Right renal cortex interstitium (tissue), 3 donors: ENCODE measurements around the gene TEX44. TPM values are rescaled to one million over a fixed set of nuclear protein-coding genes. Genes with fewer than 3 reads are reported as not detected.
"Not testable (repeated sequence)": the region's sequence is repeated elsewhere in the genome, so short reads cannot be mapped to it uniquely, and the experiment has no call there.

Experiments
- DNase-seq, 3 donors: peaks; one replicate each; pipeline ENCODE4 v3.0.0-alpha.2; 2013; ENCODE audit warnings: low read depth in 3 of 3, low spot score in 2 of 3
- polyA plus RNA-seq, 3 donors: library from polyadenylated mRNA; unstranded; fragments of 120-200 nt; gene quantifications; one replicate each; pipeline ENCODE4 v1.2.1, GENCODE V29; 2013; ENCODE audit not compliant: insufficient read length in 3 of 3

Gene TEX44
- polyA plus RNA-seq, 3 donors = not detected

DNA sequence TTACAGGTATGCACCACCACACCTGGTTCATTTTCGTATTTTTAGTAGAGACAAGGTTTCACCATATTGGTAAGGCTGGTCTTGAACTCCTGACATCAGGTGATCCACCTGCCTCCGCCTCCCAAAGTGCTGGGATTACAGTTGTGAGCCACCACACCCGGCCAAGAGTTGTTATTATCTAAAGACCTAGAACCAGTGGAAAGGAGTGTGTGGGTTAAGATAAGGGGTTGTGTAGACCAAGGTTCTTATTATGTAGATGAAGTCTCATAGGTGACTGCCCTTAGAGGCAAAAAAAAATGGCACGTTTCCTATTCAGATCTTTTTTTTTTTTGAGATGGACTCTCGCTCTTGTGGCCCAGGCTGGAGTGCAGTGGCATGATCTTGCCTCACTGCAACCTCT lies 21.7 kb upstream of the TEX44 start:
- not testable (repeated sequence) for DNase-seq

DNA sequence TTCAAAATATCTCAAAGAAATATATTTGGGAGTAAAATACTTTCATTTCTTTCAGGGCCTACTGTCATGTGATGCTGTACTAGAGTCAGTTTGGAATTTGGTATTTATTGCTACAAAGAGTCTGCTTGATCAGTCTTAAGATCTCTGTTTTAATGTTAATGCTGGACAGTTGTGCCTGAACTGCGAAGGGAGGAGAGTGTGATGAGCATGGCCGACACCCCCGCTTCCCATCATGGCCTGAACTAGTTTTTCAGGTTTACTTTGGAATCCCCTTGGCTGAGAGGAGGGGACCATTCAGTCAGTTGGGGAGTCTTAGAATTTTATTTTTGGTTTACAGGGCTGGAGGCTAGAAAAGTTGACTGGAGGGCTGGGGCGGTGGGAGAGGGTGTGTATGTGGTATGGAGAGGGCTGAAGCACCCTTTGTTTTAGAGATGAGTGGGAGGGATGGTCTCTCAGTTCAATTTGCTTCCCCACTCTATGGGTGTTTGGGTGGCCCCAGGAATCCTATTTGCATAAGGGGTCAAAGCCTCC lies 20.9 kb upstream of the TEX44 start:
- no peak for DNase-seq

- no peak for DNase-seq
Observed at GRCh38 chr2:231573096-231573495, 19.6 kb upstream of the TEX44 start.

DNA sequence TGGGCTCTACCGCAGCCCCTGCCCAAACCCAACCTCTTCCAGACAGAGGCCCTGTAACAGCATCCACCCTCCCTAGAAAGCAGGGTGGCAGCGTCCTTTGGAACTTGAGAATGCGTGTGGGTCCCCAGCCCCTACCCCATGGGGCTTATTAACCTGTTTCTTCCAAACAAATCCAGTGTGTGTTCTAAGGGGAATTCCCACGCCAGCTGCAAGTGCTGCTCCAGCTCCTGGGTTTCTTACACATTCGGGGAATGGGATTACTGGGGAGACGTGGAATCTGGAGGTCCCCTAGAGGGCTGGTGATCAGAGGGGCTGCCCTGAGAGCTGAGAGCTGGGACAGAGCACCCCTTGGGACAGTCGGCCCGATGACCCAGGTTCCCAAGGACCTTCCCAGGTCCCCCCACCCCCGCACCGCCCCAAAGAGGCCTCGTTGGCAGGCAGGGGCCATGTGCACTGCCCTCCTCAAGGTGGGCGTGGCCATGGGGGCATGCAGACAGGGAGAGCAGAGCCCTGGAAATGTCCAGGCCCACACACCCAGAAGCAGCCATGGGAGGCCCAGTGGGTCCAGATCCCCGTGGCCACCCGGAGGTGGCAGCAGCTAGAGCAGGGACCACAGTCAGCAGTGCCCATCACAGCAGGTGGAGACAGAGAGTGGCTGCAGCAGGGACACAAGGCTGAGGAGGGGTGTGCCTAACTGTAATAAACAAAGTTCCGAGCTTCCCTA lies 18.8 kb upstream of the TEX44 start:
- no peak for DNase-seq

GRCh38 chr2:231575612-231576256 lies 16.9 kb upstream of the TEX44 start:
- DNase-seq = no peak

DNA sequence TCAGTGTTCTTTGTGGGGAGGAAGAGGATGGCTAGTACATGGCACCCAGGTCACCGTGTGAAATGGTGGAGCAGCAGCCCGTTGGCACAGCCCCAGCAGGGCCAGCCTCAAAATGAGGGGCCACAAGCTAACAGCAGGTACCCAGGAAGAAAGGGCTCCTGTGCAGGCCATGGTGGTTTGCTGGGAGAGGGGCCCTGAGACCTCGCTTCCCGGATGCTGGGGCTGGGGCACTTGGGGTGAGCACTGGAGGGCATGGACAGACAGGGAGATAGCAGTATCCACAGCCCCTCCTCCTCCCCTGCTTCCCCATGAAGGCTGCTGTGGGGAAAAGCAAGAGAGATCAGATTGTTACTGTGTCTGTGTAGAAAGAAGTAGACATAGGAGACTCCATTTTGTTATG lies 16.2 kb upstream of the TEX44 start:
- DNase-seq = no peak

DNA sequence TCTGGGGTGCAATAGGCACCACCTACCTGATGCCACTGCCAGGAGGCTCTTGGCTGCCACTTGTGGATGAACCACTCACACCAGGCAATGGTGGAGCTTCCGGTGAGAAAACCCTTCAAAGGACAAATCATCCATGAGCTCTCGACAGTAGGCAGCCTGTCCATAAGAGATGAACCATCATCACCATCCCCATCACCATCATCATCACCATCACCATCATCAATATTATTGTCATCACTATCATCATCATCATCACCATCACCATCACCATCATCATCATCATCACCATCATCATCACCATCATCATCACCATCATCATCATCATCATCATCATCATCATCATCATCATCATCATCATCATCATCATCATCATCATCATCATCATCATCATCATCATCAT lies 14.0 kb upstream of the TEX44 start:
- DNase-seq = not testable (repeated sequence)

DNA sequence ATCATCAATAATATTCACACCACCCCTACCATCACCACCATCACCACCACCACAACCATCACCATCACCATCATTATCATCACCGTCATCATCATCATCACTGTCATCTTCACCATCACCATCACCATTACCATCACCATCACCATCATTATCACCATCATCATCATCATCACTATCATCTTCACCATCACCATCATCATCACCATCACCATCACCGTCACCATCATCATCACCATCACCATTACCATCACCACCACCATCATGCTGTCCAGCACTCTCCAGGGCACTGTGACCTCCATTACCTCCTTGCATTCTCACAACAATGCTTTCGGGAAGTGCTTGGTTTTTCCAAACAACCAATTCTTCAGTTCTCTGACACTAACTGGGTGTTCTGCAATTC lies 13.1 kb upstream of the TEX44 start:
- DNase-seq = no peak

GRCh38 chr2:231581328-231581727 lies 11.3 kb upstream of the TEX44 start:
- DNase-seq = no peak

- no peak for DNase-seq
Observed at GRCh38 chr2:231583982-231584381, 8.7 kb upstream of the TEX44 start.

DNA sequence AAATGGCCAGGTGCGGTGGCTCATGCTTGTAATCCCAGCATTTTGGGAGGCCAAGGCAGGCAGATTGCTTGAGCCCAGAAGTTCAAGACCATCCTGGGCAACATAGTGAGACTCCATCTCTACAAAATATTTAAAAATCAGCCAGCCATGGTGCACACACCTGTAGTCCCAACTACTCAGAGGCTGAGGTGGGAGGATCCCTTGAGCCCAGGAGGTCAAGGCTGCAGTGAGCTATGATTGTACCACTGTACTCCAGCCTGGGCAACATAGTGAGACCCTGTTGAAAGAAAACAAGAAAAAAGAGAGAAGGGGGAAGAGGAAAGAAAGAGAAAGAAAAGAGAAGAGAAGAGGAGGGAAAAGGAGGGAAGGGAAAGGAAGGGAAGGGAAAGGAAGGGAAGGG lies 4.9 kb upstream of the TEX44 start:
- not testable (repeated sequence) for DNase-seq

DNA sequence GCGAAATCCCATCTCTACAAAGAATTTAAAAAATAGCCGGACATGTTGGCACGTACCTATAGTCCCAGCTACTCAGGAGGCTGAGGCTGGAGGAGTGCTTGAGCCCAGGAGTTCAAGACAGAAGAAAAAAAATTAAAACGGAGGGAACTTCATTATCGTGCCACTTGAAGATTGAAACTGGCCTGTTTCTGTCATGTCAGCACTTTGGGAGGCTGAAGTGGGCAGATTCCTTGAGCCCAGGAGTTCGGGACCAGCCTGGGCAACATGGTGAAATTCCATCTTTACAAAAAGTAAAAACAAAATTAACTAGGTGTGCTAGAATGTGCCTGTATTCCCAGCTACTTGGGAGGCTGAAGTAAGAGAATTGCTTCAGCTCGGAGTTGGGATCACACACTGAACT lies 3.0 kb upstream of the TEX44 start:
- DNase-seq = no peak

- no peak for DNase-seq
Observed at GRCh38 chr2:231590614-231591013, 2.0 kb upstream of the TEX44 start.

GRCh38 chr2:231593666-231594065 lies 1.0 kb downstream of the TEX44 start:
- no peak for DNase-seq

DNA sequence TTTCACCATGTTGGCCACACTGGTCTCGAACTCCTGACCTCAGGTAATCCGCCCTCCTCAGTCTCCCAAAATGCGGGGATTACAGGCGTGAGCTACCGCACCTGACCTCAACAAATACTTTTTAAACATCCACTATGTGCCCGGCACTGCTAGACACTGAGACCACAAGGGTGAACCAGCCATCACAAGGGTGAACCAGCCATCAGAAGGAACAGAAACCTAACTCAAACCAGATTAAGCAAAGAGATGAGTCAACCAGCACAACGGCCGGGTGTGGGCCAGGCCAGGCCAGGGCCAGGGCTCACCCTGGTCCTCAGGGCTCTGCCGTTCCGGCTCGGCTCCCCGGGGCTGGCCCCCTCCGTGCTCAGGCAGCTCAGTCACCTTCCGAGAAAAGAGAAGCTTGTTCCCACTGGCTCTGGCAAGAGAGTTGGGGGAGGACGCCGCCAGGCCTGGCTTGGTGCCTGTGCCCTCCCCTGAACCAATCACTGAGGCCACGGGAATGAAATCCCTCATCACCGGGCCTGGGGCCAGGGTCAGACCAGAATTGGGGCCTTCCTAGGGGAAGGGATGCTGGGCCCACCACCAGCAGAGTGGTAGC lies 4.4 kb downstream of the TEX44 start:
- DNase-seq = no peak

DNA sequence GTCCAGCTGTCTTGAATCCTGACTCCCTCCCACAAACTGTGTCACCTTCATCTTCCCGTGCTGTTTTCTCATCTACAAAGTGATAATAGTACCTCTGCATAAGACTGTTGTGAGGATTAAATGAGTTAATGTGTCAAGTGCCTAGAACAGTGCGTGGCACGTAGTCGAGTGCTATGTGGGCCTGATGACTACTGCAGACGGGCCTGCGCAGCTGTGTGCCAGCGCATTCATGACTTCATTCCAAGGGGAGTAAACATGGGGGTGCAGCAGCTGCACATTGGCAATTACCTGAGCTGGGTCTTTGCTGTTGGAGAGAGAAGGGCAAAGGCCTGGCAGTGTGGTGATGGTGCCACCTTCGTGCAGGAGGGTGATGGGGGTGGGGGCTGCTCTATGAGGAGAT lies 5.0 kb downstream of the TEX44 start:
- DNase-seq = no peak

DNA sequence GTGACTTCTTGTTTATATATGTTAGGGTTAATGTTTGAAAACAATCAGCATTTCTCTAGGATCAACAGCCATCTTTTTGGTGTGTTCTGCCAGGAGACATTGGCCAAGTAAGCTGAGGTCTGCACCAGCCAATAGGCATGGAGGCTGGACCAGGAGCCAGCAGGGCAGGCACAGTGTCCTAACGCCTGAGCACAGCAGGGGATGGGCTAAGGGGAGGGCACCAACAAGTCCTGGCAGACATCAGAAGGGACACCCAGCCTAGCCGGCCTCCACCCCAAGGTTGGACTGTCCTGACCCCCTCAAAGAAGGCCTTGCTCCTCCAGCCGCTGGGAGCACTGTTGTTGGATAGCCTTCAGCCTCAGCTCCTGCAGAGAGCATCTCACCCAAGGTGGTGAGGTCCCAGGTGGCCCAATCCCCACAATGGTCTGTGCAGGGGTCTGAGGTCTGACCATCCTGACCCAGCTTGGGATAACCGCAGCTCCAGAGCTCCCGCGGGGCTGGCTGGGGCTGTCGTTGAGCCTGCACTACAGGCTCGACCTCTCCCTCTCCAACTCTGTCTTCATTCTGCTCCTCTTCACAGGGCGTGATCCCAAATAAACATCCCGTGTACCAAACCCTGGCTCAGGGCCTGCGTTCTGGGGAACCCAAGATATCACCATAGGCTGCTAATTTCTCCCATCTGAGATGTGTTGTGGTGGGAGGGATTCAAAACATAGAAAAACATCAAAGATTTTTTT lies 8.1 kb downstream of the TEX44 start:
- no peak for DNase-seq

GRCh38 chr2:231601356-231602229 lies 8.9 kb downstream of the TEX44 start:
- DNase-seq = peak in 1 of 3 donors; percentile 58

- no peak for DNase-seq
Observed at GRCh38 chr2:231602859-231603467, 10.3 kb downstream of the TEX44 start.
